Measurements from ENCODE around the gene ZC3H12C.
"Not testable (repeated sequence)": the region's sequence is repeated elsewhere in the genome, so short reads cannot be mapped to it uniquely, and the experiment has no call there.

The ZC3H12C gene

GRCh38 chr11:110207123-110207522, 113.9 kb downstream of the ZC3H12C start:
- no peak for DNase-seq (ENCODE audit: low spot score)
- in situ Hi-C loops (cut with MboI; ENCODE audit: low sequenced_read_pairs, unreplicated experiment): loop anchor here (25.0 kb wide), 1 partner anchor 1030 kb away; the partner anchor contains the start of gene POU2AF2
- no peak for TF ChIP-seq CTCF (IDR thresholded peaks at IDR 0.05; ENCODE audit: borderline replicate concordance, control extremely low read depth, extremely low read depth, insufficient read depth, missing control alignments)

GRCh38 chr11:110208678-110209312, 115.6 kb downstream of the ZC3H12C start:
- in situ Hi-C loops (cut with MboI; ENCODE audit: low sequenced_read_pairs, unreplicated experiment): loop anchor here (25.0 kb wide), 1 partner anchor 1029 kb away; the partner anchor contains the start of gene POU2AF2
- DNase-seq (ENCODE audit: low spot score): not testable (repeated sequence)

- in situ Hi-C loops (cut with MboI; ENCODE audit: low sequenced_read_pairs, unreplicated experiment): loop anchor here (25.0 kb wide), 1 partner anchor 1028 kb away; the partner anchor contains the start of gene POU2AF2
- not testable (repeated sequence) for DNase-seq (ENCODE audit: low spot score)
Observed at GRCh38 chr11:110209313-110209694, 116.1 kb downstream of the ZC3H12C start.

- no peak for TF ChIP-seq CTCF (IDR thresholded peaks at IDR 0.05; ENCODE audit: borderline replicate concordance, control extremely low read depth, extremely low read depth, insufficient read depth, missing control alignments)
- DNase-seq (ENCODE audit: low spot score): no peak
- in situ Hi-C loops (cut with MboI; ENCODE audit: low sequenced_read_pairs, unreplicated experiment): loop anchor here (25.0 kb wide), 1 partner anchor 1020 kb away; the partner anchor contains the start of gene POU2AF2
Observed at GRCh38 chr11:110217223-110217877, 124.2 kb downstream of the ZC3H12C start.

GRCh38 chr11:110217936-110218335, 124.7 kb downstream of the ZC3H12C start:
- DNase-seq (ENCODE audit: low spot score): no peak
- TF ChIP-seq CTCF (IDR thresholded peaks at IDR 0.05; ENCODE audit: borderline replicate concordance, control extremely low read depth, extremely low read depth, insufficient read depth, missing control alignments): no peak
- in situ Hi-C loops (cut with MboI; ENCODE audit: low sequenced_read_pairs, unreplicated experiment): loop anchor here (25.0 kb wide), 1 partner anchor 1019 kb away; the partner anchor contains the start of gene POU2AF2

- no peak for DNase-seq (ENCODE audit: low spot score)
- in situ Hi-C loops (cut with MboI; ENCODE audit: low sequenced_read_pairs, unreplicated experiment): loop anchor here (25.0 kb wide), 1 partner anchor 1018 kb away; the partner anchor contains the start of gene POU2AF2
- TF ChIP-seq CTCF (IDR thresholded peaks at IDR 0.05; ENCODE audit: borderline replicate concordance, control extremely low read depth, extremely low read depth, insufficient read depth, missing control alignments): no peak
Observed at GRCh38 chr11:110219006-110219785, 126.0 kb downstream of the ZC3H12C start.

Measured in GM13976 (cell line).